HepG2 (cell line): ENCODE results near the gene CDS1. TPM values are rescaled to one million over a fixed set of nuclear protein-coding genes. Genes with fewer than 3 reads are reported as not detected.

Experiments
- AGO1 ChIP-seq: fragments of 200-400 bp; formaldehyde crosslinking; IDR thresholded peaks from 2 replicates; pipeline ENCODE4 v1.6.1; 2017; ENCODE audit warnings: mild to moderate bottlenecking, low read depth, low read length, moderate library complexity; ENCODE audit not compliant: poor library complexity, severe bottlenecking
- ATRX ChIP-seq: sonication (generic); formaldehyde crosslinking; IDR thresholded peaks from 2 replicates; pipeline ENCODE4 v1.4.0; 2020; ENCODE audit warnings: missing genetic modification reagents, borderline replicate concordance
- CTCF ChIP-seq: sonication (generic); formaldehyde crosslinking; IDR thresholded peaks from 2 replicates; pipeline ENCODE4 v1.5.0; 2020; ENCODE audit warnings: mild to moderate bottlenecking, missing genetic modification reagents, moderate library complexity
- ESRRA ChIP-seq: sonication (generic); formaldehyde crosslinking; IDR thresholded peaks from 2 replicates; pipeline ENCODE4 v1.5.1; 2020; ENCODE audit warnings: mild to moderate bottlenecking, low read depth, missing genetic modification reagents
- HMG20A ChIP-seq: IDR thresholded peaks from 2 replicates; pipeline ENCODE4 v1.6.1; 2016; ENCODE audit warnings: borderline replicate concordance
- KLF12 ChIP-seq: sonication (generic); formaldehyde crosslinking; IDR thresholded peaks from 2 replicates; pipeline ENCODE4 v1.4.0; 2020; ENCODE audit warnings: missing genetic modification reagents, borderline replicate concordance
- POGK ChIP-seq: sonication (generic); formaldehyde crosslinking; conservative IDR thresholded peaks from 2 replicates; pipeline ENCODE4 v1.8.0; 2022; ENCODE audit warnings: mild to moderate bottlenecking, moderate library complexity, missing genetic modification reagents
- TIGD3 ChIP-seq: sonication (generic); formaldehyde crosslinking; IDR thresholded peaks from 2 replicates; pipeline ENCODE4 v1.5.1; 2020; ENCODE audit warnings: mild to moderate bottlenecking, missing genetic modification reagents, borderline replicate concordance
- YY1 ChIP-seq: IDR thresholded peaks from 2 replicates; pipeline ENCODE4 v1.6.1; 2011; ENCODE audit warnings: low read length, low read depth, moderate library complexity, mild to moderate bottlenecking; ENCODE audit not compliant: insufficient read depth, insufficient replicate concordance
- ZBTB1 ChIP-seq: sonication (generic); formaldehyde crosslinking; IDR thresholded peaks from 2 replicates; pipeline ENCODE4 v1.4.0; 2020; ENCODE audit warnings: missing genetic modification reagents, borderline replicate concordance
- ZFY ChIP-seq: sonication (generic); formaldehyde crosslinking; IDR thresholded peaks from 2 replicates; pipeline ENCODE4 v1.4.0; 2020; ENCODE audit warnings: missing genetic modification reagents
- ZNF282 ChIP-seq: fragments of 450-650 bp; IDR thresholded peaks from 2 replicates; pipeline ENCODE4 v1.6.1; 2018; ENCODE audit not compliant: partially characterized antibody
- ZNF414 ChIP-seq: sonication (generic); formaldehyde crosslinking; IDR thresholded peaks from 2 replicates; pipeline ENCODE4 v1.5.0; 2020; ENCODE audit warnings: missing genetic modification reagents
- ZNF724P ChIP-seq: sonication (generic); formaldehyde crosslinking; IDR thresholded peaks from 2 replicates; pipeline ENCODE4 v1.8.0; 2022; ENCODE audit warnings: missing genetic modification reagents, borderline replicate concordance
- ZNF781 ChIP-seq: sonication (generic); formaldehyde crosslinking; IDR thresholded peaks from 2 replicates; pipeline ENCODE4 v1.5.1; 2020; ENCODE audit warnings: borderline replicate concordance, mild to moderate bottlenecking, missing genetic modification reagents; ENCODE audit errors: not compliant biosample characterization
- polyA plus RNA-seq, 8 experiments: library from polyadenylated mRNA; depleted of rRNA in 3 of 8; stranded (reverse) in 7 of 8; unstranded in 1 of 8; fragments of >200 nt; fragmentation: Illumina TruSeq in 4 of 8; extraction: Trizol in 4 of 8; gene quantifications; 2 replicates each; pipeline versions ENCODE4 v1.2.1 to v1.2.3, GENCODE V29; 2011 to 2016; ENCODE audit warnings: low read depth in 4 of 8, missing spikeins in 1 of 8, mixed read lengths in 1 of 8; ENCODE audit not compliant: insufficient read depth in 1 of 8
- total RNA-seq, 5 experiments: library from RNA; depleted of rRNA; stranded (reverse); fragments of >200 nt; fragmentation: Illumina TruSeq; extraction: Trizol; gene quantifications; 2 replicates each; pipeline ENCODE4 v1.2.3, GENCODE V29; 2016; ENCODE audit warnings: low read depth in 1 of 5

The CDS1 gene
- total and polyA plus RNA-seq, 2 of the 13 experiments (the other 11 are each of a cell fraction or from before 2014, with no cell fraction given): 2.1 to 3.2 TPM

GRCh38 chr4:84582988-84583875 lies at the start of gene CDS1 (continued):
- TF ChIP-seq ZNF414 (0 out of 2 replicates have a peak, but pooled peaks have one; percentile 13), ZNF282 (no peak), HMG20A (CRISPR knock-in tag) (no peak), ZBTB1 (0 out of 2 replicates have a peak, but pooled peaks have one; percentile 1), ATRX (CRISPR knock-in tag) (no peak), ZNF781 (peak; percentile 21), AGO1 (peak; percentile 43), ZFY (CRISPR knock-in tag) (peak; percentile 72), ESRRA (CRISPR knock-in tag) (0 out of 2 replicates have a peak, but pooled peaks have one; percentile 30), POGK (CRISPR knock-in tag) (0 out of 2 replicates have a peak, but pooled peaks have one; percentile 57), YY1 (peak; percentile 2), ZNF724P (CRISPR knock-in tag) (no peak), KLF12 (no peak), TIGD3 (CRISPR knock-in tag) (0 out of 2 replicates have a peak, but pooled peaks have one; percentile 59), CTCF (CRISPR knock-in tag) (peak; percentile 2; the same call in 1 of the 2 replicates)
- TF ChIP-seq, all 625 proteins: peak for 69
